PFSK-1 (cell line): ENCODE results near the gene KDR.

Source experiments
- FOXP2 ChIP-seq: optimal IDR thresholded peaks from 2 replicates; pipeline ENCODE3; 2011; ENCODE audit warnings: borderline replicate concordance, control low read depth, inconsistent platforms; ENCODE audit not compliant: insufficient read depth; ENCODE audit errors: extremely low read length, extremely low read depth
- POLR2AphosphoS5 ChIP-seq: IDR thresholded peaks from 2 replicates; pipeline ENCODE4 v1.6.1; 2012; ENCODE audit warnings: low read depth, mild to moderate bottlenecking, control low read depth, low read length, moderate library complexity
- REST ChIP-seq, 2 experiments: IDR thresholded peaks; 2 replicates each; pipeline versions ENCODE4 v1.6.1 to v1.8.0; 2011 to 2012; ENCODE audit warnings: low read depth in 2 of 2, low read length in 2 of 2, control low read depth in 1 of 2, inconsistent platforms in 1 of 2, mild to moderate bottlenecking in 1 of 2, moderate library complexity in 1 of 2; ENCODE audit not compliant: insufficient read depth in 1 of 2
- SIN3A ChIP-seq: IDR thresholded peaks from 2 replicates; pipeline ENCODE4 v1.6.1; 2012; ENCODE audit warnings: mild to moderate bottlenecking, low read length, moderate library complexity, borderline replicate concordance; ENCODE audit not compliant: insufficient read depth
- TAF1 ChIP-seq: IDR thresholded peaks from 2 replicates; pipeline ENCODE4 v1.6.1; 2012; ENCODE audit warnings: low read length, control low read depth, borderline replicate concordance; ENCODE audit not compliant: insufficient read depth

Gene KDR

GRCh38 chr4:55157559-55158277, 32.3 kb upstream of the KDR start:
- TF ChIP-seq REST (IDR thresholded peaks at IDR 0.05; ENCODE audit: insufficient read depth in 1 of 2, low read depth in 2 of 2, low read length in 2 of 2) (no peak), TAF1 (no peak), FOXP2 (no peak), SIN3A (no peak), POLR2AphosphoS5 (no peak)

GRCh38 chr4:55154933-55155332, 29.5 kb upstream of the KDR start:
- TF ChIP-seq REST (IDR thresholded peaks at IDR 0.05; ENCODE audit: insufficient read depth in 1 of 2, low read depth in 2 of 2, low read length in 2 of 2) (no peak), POLR2AphosphoS5 (no peak), FOXP2 (no peak), SIN3A (no peak), TAF1 (no peak)

GRCh38 chr4:55154290-55154880, 29.0 kb upstream of the KDR start:
- TF ChIP-seq FOXP2 = no peak
- TF ChIP-seq POLR2AphosphoS5 = no peak
- TF ChIP-seq TAF1 = no peak
- no peak for TF ChIP-seq SIN3A
- no peak for TF ChIP-seq REST (IDR thresholded peaks at IDR 0.05; ENCODE audit: insufficient read depth in 1 of 2, low read depth in 2 of 2, low read length in 2 of 2)

- TF ChIP-seq POLR2AphosphoS5 = no peak
- TF ChIP-seq TAF1 = no peak
- TF ChIP-seq REST (IDR thresholded peaks at IDR 0.05; ENCODE audit: insufficient read depth in 1 of 2, low read depth in 2 of 2, low read length in 2 of 2) = no peak
- no peak for TF ChIP-seq SIN3A
- TF ChIP-seq FOXP2 = no peak
Observed at GRCh38 chr4:55143858-55144257, 18.5 kb upstream of the KDR start.

GRCh38 chr4:55138367-55138766, 13.0 kb upstream of the KDR start:
- TF ChIP-seq FOXP2 = no peak
- TF ChIP-seq REST (IDR thresholded peaks at IDR 0.05; ENCODE audit: insufficient read depth in 1 of 2, low read depth in 2 of 2, low read length in 2 of 2) = no peak
- no peak for TF ChIP-seq TAF1
- TF ChIP-seq SIN3A = no peak
- TF ChIP-seq POLR2AphosphoS5 = no peak
